NCI-H2196 (cell line): Measurements from ENCODE around the gene ATP6V1E1.

ENCODE experiments used
- DNase-seq: peaks from one replicate; lab custom pipeline; 2025; ENCODE audit not compliant: unreplicated experiment; lab: John Stamatoyannopoulos, UW

ATP6V1E1 gene

GRCh38 chr22:17548756-17549035 is 79.9 kb downstream of the ATP6V1E1 start:
- no peak for DNase-seq

- no peak for DNase-seq
These were observed 80.4 kb downstream of the ATP6V1E1 start for GRCh38 chr22:17548010-17548755.

- DNase-seq, result no peak
These were observed 86.1 kb downstream of the ATP6V1E1 start for GRCh38 chr22:17542452-17542851.
